NCI-H1105 treated with DMSO at 0.1 percent for 48 hours (cell line): ENCODE measurements around the gene SRRM1.
A peak's percentile ranks its signal among the peaks of the same experiment; 100 is the strongest.
"Not testable (repeated sequence)": the region's sequence is repeated elsewhere in the genome, so short reads cannot be mapped to it uniquely, and the experiment has no call there.

Experiments
- DNase-seq: peaks from one replicate; lab custom pipeline; 2025; lab: John Stamatoyannopoulos, UW

Gene SRRM1

GRCh38 chr1:24695202-24695974 is 52.3 kb downstream of the SRRM1 start:
- no peak for DNase-seq

- no peak for DNase-seq
Observed at GRCh38 chr1:24696041-24696755, 53.1 kb downstream of the SRRM1 start.

DNA sequence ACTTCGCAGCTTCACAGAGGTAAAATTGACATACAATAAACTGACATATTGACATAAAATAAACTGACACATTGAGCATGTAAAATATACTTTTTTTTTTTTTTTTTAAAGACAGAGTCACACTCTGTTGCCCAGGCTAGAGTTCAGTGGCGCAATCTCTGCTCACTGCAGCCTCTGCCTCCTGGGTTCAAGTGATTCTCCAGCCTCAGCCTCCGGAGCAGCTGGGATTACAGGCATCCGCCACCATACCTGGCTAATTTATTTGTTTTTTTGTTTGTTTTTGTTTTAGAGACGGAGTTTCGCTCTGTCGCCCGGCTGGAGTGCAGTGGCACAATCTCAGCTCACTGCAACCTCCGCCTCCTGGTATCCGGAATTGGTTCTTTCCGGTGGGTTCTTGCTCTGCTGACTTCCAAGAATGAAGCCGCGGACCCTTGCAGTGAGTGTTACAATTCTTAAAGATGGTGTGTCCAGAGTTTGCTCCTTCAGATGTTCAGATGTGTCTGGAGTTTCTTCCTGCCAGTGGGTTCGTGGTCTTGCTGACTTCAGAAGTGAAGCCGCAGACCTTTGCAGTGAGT is 53.7 kb downstream of the SRRM1 start:
- DNase-seq, result no peak

DNA sequence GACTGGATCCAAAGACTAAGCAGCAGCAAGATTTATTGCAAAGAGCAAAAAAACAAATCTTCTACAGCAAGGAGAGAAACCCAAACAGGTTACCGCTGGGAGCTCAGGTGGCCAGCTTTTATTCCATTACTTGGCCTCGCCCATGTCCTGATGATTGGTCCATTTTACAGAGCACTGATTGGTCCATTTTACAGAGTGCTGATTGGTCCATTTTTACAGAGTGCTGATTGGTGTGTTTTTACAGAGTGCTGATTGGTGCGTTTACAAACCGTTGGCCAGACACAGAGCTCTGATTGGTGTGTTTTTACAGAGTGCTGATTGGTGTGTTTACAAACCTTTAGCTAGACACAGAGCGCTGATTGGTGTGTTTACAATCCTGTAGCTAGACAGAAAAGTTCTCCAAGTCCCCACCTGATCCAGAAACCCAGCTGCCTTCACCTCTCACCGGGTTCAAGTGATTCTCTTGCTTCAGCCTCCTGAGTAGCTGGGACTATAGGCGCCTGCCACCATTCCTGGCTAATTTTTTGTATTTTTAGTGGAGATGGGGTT is 54.4 kb downstream of the SRRM1 start:
- DNase-seq, result not testable (repeated sequence)

- DNase-seq, result not testable (repeated sequence)
Observed at GRCh38 chr1:24698326-24698725, 55.2 kb downstream of the SRRM1 start.

DNA sequence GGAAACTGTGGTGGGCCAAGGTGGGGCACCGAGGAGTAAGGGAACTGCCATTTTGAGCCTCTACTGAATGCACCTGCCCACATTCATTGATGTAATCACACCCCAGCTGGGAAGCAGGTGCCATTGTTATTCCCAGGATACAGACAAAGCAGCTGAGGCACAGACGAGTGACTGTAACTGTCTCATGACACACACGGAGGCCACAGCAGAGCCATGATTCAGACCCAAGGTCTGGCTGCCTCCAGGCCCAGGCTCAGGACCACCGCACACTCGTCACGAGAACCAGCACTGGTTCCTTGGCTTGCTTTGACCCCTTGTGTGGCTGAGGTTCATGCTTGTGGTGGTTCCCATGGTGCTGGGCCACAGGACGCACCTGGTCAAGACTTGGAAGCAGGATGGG is 56.5 kb downstream of the SRRM1 start:
- DNase-seq, result no peak

GRCh38 chr1:24702511-24703293 is 59.6 kb downstream of the SRRM1 start:
- no peak for DNase-seq

DNA sequence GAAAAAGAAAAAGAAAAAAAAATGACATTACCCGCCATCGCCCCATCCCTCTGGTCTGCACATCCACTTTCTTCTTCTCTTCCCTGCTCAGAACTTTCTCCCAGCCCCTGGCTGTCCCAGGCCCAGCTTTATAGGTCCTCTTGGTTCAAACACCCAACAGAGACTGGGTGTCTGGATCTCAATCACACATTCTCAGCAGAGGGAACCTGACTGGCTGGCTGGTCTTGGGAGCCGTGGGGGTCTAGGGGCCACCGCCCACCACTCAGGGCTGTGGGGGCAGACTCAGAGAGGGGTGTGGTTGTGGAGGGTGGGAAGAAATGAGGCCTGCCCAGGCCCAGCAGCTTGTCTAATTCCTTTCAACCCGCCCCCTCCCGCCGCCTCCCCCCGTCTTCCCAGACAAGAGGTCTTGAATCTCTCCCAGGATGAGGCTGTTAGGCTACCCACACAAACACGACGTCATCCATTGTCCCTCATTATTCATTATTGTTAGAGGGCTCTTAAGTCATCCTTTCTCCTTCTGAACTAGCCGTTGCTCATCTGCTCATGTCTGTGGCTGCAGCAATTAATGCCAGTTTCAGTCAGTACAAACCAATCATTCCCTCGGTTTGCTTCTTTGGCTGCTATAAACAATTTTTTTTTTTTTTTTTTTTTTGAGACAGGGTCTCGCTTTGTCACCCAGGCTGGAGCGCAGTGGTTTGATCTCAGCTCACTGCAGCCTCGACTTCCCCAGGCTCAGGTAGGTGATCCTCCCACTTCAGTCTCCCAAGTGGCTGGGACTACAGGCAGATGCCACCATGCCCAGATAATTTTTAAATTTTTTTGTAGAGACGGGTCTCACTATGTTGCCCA is 61.5 kb downstream of the SRRM1 start:
- DNase-seq, result peak; percentile 53

DNA sequence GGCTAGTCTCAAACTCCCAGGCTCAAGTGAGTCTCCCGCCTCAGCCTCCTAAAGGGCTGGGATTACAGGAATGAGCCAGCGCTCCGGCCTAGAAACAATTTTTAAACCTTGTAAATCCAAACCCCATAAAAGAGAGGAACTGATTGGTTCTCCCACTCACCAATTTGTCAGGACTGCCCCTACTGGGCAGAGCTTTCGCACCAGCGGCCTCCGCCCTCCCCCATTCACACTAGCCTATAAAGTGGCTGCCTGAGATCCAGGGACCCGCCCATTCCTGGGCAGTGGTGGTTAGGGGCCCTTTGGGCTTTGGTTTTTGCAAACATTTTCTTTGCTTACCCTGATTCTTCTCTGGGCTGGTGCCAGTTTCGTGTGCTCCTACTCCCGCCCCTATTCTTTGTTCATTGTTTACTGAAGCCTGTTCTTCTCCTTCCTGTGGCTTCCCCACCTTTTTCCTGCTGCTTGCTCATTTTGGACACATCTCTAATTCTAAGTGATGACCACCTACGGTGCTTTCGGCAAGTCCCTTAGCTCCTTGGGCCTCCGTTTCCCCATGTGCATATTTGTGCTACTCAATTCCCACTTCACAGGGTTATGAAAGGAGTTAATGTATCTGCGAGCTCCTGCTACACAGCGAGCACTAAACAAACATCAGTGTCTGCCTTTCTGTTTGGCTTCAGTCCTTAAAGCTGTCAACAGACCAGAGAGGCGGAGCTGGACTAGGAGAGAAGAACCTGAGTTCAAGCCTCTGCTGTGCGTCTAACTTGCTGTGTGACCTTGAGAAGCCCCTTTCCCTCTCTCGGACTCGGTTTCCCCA is 62.4 kb downstream of the SRRM1 start:
- peak; percentile 92 for DNase-seq

DNA sequence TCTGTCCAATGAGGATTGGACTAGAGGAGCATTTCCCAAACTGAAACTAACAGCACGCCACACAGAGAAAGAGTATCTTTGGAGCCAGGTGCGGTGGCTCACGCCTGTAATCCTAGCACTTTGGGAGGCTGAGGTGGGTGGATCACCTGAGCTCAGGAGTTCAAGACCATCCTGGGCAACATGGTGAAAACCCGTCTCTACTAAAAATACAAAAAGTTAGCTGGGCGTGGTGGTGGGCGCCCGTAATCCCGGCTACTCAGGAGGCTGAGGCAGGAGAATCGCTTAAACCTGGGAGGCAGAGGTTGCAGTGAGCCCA is 62.9 kb downstream of the SRRM1 start:
- DNase-seq, result not testable (repeated sequence)

GRCh38 chr1:24707687-24708086 is 64.6 kb downstream of the SRRM1 start:
- DNase-seq, result no peak

DNA sequence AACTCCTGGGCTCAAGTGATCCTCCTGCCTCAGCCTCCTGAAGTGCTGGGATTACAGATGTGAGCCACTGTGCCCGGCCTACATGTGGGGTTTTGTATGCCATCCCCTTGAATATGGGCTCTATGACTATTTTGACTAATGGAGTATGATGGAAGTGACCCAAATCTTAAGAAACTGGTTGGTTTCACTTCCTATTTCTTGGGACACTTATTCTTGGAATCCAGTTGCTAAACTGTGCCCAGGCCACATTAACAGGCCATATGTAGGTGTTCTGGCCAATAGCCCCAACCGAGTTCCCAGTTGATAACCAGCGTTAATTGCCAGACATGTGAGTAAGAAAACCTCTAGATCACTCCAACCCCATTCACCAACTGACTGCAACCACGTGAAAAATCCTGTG is 65.8 kb downstream of the SRRM1 start:
- no peak for DNase-seq

- DNase-seq, result no peak
Observed at GRCh38 chr1:24709791-24710441, 66.8 kb downstream of the SRRM1 start.

GRCh38 chr1:24711329-24711728 is 68.2 kb downstream of the SRRM1 start:
- no peak for DNase-seq

- no peak for DNase-seq
Observed at GRCh38 chr1:24713176-24713575, 70.1 kb downstream of the SRRM1 start.

DNA sequence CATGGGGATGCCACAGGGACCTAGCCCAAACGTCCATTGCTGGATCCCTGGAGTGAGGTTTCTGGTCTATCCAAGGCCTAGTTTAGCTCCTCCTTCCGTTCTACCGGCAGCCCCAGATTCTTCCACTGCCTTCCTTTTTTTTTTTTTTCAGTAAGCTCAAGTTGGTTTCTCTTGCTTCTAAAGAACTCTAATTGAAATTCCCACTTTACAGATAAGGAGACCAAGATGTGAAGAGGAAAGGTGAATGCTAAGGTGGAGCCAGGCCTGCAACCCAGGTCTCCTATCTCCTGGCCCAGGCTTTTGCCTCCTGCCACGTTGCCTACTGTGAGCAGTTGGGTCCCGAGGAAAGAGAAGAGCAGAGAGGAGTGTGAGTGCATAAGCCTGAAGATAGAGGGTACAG is 70.6 kb downstream of the SRRM1 start:
- no peak for DNase-seq

DNA sequence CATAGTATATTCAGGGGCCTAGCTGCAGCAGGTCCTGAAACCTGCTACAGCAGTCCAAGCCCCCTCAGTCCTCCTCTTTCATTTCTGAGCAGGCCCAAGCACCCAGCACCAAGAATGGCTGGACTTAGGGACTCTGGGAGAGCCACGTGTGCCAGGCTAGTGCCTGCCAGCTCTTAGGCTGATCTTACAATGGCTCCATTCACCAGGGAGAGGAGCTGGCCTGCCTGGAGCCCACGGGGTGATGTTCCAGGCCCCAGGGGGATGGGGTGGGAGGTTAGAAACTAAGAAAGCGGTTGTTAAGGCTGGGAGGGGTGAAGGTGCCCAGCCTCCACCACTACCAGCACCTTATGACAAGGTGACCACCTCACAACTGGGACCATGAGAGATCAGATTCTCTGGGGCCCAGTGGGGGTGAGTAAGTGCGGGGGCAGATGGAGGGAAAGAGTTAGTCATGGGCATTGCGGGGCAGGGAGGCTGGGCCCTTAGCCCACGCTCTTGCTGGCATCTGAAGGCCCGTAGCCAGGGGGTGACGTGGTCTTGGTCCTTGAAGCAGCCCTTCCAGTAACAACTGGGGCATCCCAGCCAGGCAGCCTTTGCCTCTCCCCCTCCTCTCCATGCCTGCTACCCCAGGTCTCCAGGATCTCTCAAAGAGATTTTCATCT is 71.9 kb downstream of the SRRM1 start:
- DNase-seq, result no peak

DNA sequence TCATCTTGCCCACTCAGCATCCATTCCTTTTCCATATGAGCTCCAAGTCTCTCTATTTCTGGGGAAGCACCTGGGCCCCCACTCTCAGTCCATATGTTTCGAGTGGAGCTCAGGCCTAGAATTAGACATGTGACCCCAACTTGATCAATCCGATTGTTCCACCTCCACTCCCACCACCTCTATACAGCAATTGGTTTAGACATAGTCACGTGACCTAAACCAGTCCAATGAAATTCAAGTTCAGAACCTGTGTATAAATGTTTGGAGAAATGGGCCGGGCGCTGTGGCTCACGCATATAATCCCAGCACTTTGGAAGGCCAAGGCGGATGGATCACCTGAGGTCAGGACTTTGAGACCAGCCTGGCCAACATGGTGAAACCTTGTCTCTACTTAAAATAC is 72.6 kb downstream of the SRRM1 start:
- no peak for DNase-seq

DNA sequence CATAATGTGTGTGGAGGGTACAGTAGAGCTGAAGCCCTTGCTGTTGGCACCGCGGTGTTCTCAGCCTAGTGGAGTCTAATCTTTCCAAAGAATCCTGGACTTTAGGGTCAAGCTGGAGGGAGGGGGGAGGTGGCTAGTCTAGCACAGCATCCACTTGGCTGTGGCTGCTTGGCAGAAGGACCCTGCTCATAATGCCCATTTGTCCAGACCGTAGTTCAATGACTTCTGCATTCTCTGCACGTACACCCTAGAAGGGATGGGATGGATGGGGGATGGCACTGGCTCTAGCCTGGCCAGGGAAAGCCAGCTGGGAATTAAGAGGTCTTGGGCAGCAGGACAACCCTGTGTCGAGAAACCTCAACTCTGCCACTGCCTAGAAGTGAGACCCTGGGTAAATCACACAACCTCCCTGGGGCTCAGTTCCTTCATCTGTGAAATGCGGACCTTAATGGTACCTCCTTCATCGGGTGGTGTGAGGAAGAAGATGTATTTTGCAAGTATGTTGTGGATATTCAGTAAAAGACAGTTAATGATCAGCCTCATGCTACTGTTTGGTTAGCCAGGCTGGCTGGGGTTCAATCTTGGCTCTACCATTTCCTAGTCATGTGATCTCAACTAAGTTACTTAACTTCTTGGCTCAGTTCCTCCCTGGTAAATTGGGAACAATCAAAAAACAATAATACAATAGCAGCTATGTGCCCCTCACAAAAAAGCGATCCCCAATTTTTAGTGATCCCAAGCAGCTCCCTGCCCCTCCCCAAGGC is 75.0 kb downstream of the SRRM1 start:
- DNase-seq, result no peak
